ENCODE data around the gene PODXL2.

DNA sequence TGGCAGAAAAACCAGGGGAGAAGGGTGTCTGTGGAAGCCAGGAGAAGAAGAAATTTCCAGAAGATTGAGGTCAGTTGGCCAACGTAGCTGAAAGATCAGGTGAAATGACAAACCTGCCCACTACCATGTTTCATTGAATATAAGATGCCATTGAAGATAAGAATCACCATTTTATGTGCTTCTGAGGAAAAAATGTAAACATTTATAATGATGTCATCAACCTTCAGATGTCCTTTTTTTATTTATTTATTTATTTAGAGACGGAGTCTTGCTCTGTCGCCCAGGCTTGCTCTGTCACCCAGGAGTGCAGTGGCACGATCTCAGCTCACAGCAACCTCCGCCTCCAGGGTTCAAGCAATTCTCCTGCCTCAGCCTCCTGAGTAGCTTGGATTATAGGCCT is 4.9 kb upstream of the PODXL2 start:
- TF ChIP-seq, protein P1, sequence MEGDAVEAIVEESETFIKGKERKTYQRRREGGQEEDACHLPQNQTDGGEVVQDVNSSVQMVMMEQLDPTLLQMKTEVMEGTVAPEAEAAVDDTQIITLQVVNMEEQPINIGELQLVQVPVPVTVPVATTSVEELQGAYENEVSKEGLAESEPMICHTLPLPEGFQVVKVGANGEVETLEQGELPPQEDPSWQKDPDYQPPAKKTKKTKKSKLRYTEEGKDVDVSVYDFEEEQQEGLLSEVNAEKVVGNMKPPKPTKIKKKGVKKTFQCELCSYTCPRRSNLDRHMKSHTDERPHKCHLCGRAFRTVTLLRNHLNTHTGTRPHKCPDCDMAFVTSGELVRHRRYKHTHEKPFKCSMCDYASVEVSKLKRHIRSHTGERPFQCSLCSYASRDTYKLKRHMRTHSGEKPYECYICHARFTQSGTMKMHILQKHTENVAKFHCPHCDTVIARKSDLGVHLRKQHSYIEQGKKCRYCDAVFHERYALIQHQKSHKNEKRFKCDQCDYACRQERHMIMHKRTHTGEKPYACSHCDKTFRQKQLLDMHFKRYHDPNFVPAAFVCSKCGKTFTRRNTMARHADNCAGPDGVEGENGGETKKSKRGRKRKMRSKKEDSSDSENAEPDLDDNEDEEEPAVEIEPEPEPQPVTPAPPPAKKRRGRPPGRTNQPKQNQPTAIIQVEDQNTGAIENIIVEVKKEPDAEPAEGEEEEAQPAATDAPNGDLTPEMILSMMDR (IDR thresholded peaks at IDR 0.05; ENCODE audit: low read depth, low read length), result no peak
- no peak for TF ChIP-seq POLR2A (IDR thresholded peaks at IDR 0.05; ENCODE audit: extremely low read depth, insufficient read length)
- TF ChIP-seq, protein P2, sequence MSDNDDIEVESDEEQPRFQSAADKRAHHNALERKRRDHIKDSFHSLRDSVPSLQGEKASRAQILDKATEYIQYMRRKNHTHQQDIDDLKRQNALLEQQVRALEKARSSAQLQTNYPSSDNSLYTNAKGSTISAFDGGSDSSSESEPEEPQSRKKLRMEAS (IDR thresholded peaks at IDR 0.05; ENCODE audit: low read depth, low read length), result no peak
